NOMO-1 (cell line): ENCODE measurements around the gene PRSS21.
A peak's percentile ranks its signal among the peaks of the same experiment; 100 is the strongest.

Experiments used
- DNase-seq, 2 experiments: peaks; one replicate each; lab custom pipeline; 2025; ENCODE audit not compliant: unreplicated experiment in 2 of 2; lab: John Stamatoyannopoulos, UW

PRSS21 gene

DNA sequence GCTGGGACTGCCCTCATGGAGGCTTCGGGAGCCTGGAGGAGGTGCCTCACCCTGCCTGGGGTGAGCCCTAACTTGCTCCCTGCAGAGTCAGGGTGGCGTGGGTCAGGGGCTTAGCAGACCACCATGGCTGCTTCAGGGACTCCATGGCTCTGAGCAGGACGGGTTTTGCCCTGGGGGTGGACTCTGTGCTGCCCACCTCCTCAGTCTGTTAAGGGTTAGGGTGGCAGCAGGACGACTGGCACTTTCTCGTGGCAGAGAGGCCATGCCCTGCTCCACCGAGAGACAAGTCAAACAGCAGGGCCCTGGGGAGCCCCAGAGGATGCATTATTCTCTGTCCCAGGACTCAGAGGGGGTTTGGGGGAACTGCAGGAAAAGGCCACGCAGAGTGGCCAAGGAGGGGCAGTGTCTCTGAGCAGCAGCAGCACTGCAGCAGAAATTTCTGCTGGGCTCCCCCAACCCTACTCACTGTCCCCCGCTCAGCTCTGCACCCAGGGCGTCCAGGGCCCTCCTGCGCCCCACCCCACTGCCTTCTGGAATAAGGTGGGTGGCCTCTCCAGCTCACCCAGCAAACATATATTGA, 42.7 kb downstream of the PRSS21 start:
- DNase-seq: no peak

DNA sequence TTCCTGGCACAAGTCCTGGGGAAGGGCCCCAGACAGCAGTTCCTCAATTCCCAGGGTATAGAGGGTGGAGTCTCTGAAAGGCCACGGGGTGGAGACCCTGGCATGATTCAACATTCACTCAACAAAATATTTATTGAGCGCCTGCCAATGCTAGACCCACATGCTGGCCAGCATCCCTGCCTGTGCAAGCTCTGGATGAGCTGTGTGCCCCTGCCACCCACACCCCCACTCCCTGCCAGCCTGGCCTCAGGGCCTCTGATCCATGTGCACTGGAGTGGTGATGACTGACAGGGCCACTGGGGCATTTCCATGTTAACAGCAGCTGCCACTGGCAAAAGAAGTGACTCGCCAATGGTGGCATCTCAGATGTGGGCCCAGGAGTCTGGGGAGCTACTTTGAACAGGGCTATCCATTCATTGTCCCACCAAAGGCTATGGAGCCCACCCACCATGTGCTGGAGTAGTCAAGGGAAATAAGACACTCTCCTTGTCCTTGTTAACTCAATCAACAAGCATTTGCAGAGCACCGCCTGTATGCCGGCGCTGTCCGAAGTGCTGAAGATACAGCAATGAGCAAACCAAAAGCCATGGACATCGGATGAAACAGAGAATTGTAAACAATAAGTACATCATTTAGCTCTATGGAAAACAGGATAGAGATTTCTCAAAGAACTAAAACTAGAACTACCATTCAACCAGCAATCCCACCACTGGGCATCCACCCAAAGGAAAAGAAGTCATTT, 44.0 kb downstream of the PRSS21 start:
- no peak for DNase-seq

DNA sequence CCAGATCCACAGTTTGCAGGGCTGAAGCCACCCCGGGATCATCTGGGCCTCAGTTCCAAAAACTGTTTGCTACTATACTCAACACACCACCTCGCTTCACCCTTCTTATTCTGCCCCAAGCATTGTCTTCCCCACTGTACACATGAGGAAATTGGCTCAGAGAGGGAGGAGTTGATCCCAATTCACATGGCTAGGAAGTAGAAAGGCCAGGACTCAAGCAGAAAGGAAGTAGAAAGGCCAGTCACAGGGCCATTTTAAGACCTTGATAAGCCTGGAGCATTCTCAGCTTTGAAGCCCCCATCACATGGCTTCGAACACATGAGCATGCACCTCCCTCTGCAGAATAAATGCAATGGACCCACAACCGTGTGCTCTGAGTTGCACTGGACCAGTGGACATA, 48.6 kb downstream of the PRSS21 start:
- no peak for DNase-seq

- no peak for DNase-seq
These were observed 49.4 kb downstream of the PRSS21 start for GRCh38 chr16:2866431-2866830.

DNA sequence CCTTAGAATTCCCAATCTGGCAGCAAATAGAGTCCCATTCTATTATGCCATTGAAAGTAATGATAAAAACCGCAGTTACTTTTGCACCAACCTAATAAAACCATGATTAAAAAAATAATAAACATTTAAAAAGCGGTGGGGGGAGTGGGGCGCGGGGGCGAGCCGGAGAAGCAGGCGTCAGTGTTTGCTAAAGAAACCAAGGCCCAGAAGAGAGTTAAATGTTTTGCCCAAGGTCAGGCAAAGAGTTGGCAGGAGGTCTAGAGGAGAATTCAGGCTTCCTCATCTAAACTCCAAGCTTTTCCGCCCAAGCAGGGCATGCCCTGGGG, 50.6 kb downstream of the PRSS21 start:
- DNase-seq: no peak

DNA sequence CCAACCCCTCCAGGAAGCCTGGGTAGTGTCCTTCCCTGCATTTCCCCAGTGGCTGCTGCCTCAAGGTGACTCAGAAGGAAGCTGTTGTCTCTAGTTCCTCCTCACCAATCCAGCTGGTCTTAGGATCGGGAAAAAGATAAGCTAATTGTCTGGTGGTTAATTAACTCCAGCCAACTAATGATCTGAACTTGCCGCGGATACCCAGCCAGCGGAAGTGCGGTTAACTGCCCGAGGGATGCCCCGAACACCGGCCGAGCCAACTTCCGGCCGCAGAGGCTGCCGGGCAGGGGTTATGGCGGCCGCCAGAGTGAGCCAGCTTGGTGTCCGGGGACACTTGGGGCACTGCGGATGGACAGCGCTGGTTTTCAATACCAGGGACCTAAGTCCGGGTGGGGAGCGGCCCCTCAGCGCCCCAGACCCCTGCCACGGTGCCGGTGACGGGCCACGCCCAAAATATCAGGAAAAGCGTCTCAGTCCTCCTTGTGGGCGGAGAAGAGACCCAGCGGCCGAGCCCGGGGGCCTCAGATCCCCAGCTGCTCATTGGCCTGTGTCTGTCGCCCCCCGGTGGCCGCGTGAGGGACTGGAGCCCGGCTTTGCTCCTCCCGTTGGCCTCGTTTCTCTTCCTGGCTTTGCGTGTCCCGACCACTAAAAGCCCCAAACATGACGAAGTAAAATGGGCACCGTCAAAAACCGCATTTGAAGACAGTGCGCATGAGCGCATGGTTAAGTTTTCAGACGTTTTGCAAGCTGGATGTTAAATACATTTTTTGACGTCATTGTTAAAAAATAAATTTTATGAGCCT, 51.2 kb downstream of the PRSS21 start:
- peak; percentile 91 to 94 for DNase-seq
